ENCODE data around the gene EGFL7.

EGFL7 gene

GRCh38 chr9:136714096-136714892, 51.6 kb downstream of the EGFL7 start:
- H3K4me3 ChIP-seq (ENCODE audit: control insufficient read depth, low read depth, low read length): no peak overlapping the region
- TF ChIP-seq CTCF (IDR thresholded peaks at IDR 0.05; ENCODE audit: control insufficient read depth, insufficient read depth, low read depth, low read length, missing control alignments): no peak
- DNase-seq (ENCODE audit: low read depth): no peak

GRCh38 chr9:136714893-136715274, 52.2 kb downstream of the EGFL7 start:
- no peak for DNase-seq (ENCODE audit: low read depth)
- no peak overlapping the region for H3K4me3 ChIP-seq (ENCODE audit: control insufficient read depth, low read depth, low read length)
- TF ChIP-seq CTCF (IDR thresholded peaks at IDR 0.05; ENCODE audit: control insufficient read depth, insufficient read depth, low read depth, low read length, missing control alignments): no peak

GRCh38 chr9:136717399-136717798, 54.7 kb downstream of the EGFL7 start:
- H3K4me3 ChIP-seq (ENCODE audit: control insufficient read depth, low read depth, low read length): no peak overlapping the region
- no peak for TF ChIP-seq CTCF (IDR thresholded peaks at IDR 0.05; ENCODE audit: control insufficient read depth, insufficient read depth, low read depth, low read length, missing control alignments)
- no peak for DNase-seq (ENCODE audit: low read depth)

GRCh38 chr9:136718345-136719194, 55.9 kb downstream of the EGFL7 start:
- H3K4me3 ChIP-seq (ENCODE audit: control insufficient read depth, low read depth, low read length): no peak overlapping the region
- DNase-seq (ENCODE audit: low read depth): no peak
- no peak for TF ChIP-seq CTCF (IDR thresholded peaks at IDR 0.05; ENCODE audit: control insufficient read depth, insufficient read depth, low read depth, low read length, missing control alignments)

- DNase-seq (ENCODE audit: low read depth): no peak
- no peak overlapping the region for H3K4me3 ChIP-seq (ENCODE audit: control insufficient read depth, low read depth, low read length)
- TF ChIP-seq CTCF (IDR thresholded peaks at IDR 0.05; ENCODE audit: control insufficient read depth, insufficient read depth, low read depth, low read length, missing control alignments): no peak
Measured at GRCh38 chr9:136719195-136719880, 56.6 kb downstream of the EGFL7 start.

- TF ChIP-seq CTCF (IDR thresholded peaks at IDR 0.05; ENCODE audit: control insufficient read depth, insufficient read depth, low read depth, low read length, missing control alignments): no peak
- no peak overlapping the region for H3K4me3 ChIP-seq (ENCODE audit: control insufficient read depth, low read depth, low read length)
- DNase-seq (ENCODE audit: low read depth): no peak
Measured at GRCh38 chr9:136720251-136720897, 57.7 kb downstream of the EGFL7 start.

Measured in AG09309 (cell line).